H1 (cell line): ENCODE results near the gene PALD1. TPM values are rescaled to one million over a fixed set of nuclear protein-coding genes. Genes with fewer than 3 reads are reported as not detected.

Source experiments
- CHD2 ChIP-seq: IDR thresholded peaks from 2 replicates; pipeline ENCODE4 v1.6.1; 2012; ENCODE audit warnings: low read length, improper control_type of control experiment
- NANOG ChIP-seq: IDR thresholded peaks from 2 replicates; pipeline ENCODE4 v1.6.1; 2011; ENCODE audit warnings: low read length, low read depth, mild to moderate bottlenecking, inconsistent platforms; ENCODE audit not compliant: insufficient read depth, poor library complexity, severe bottlenecking
- polyA plus RNA-seq, 7 experiments: library from polyadenylated mRNA; depleted of rRNA in 3 of 7; stranded (reverse) in 5 of 7; unstranded in 2 of 7; fragments of >200 nt in 5 of 7; fragments of 200-250 nt in 2 of 7; gene quantifications; 1 replicate in 5 of 7; 2 replicates in 1 of 7; 4 replicates in 1 of 7; pipeline versions ENCODE4 v1.2.1 to v1.2.3, GENCODE V29; 2011 to 2013; ENCODE audit warnings: missing spikeins in 2 of 7, mixed read lengths in 2 of 7
- total RNA-seq: library from RNA; stranded (reverse); fragmentation: NEBNext Ultra II Directional; extraction: Animal tissue kit (Norgen Biotek cat#: 25700); gene quantifications from 2 replicates; pipeline ENCODE4 v1.2.1, GENCODE V29; 2021

The PALD1 gene
- total and polyA plus RNA-seq, 2 of the 8 experiments (the other 6 are each of a cell fraction or from before 2014, with no cell fraction given) = 13.3 to 32.8 TPM

DNA sequence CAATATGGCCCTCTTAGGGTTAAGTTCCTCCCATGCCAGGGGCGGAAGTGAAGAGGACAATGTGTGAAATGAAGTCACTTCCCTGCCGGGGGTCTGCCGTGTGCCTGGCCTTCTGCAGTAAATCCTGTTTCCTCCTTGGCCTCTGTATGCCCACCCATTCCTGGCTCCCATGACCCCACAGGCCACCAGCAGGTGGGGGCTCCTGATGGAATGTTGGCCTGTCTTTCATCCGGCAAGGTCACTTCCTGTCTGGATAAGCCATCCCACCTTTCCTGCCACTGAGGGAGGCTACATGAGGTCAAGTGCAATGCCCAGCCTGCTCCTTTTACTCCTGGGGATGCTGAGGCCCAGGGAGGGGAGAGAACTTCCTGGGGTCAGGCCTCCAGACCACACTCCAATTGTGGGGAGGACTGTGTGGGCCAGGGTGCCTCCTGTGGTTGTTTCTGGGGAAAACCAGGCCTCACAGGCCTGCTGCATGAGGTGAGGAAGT is 22.3 kb downstream of the PALD1 start (continued):
- TF ChIP-seq NANOG = no peak
- no peak for TF ChIP-seq CHD2
